H9 (cell line): ENCODE results near the gene SPINK13. TPM values are rescaled to one million over a fixed set of nuclear protein-coding genes. Genes with fewer than 3 reads are reported as not detected.
"Not testable (repeated sequence)": the region's sequence is repeated elsewhere in the genome, so short reads cannot be mapped to it uniquely, and the experiment has no call there.

Experiments
- DNase-seq: peaks from one replicate; pipeline ENCODE4 v3.0.0-alpha.2; 2017
- H2AFZ ChIP-seq: one replicate; pipeline ENCODE4 v1.6.1; 2013; ENCODE audit warnings: mild to moderate bottlenecking, low read length, control low read depth, moderate library complexity
- H2AK5ac ChIP-seq: 2 replicates; pipeline ENCODE4 v1.6.1; 2013; ENCODE audit warnings: low read length, control low read depth, mixed read lengths; ENCODE audit not compliant: insufficient read length
- H2BK120ac ChIP-seq: one replicate; pipeline ENCODE4 v1.6.1; 2013; ENCODE audit warnings: low read depth, mild to moderate bottlenecking, low read length, control low read depth, inconsistent platforms; ENCODE audit not compliant: poor library complexity, severe bottlenecking
- H2BK12ac ChIP-seq: 2 replicates; pipeline ENCODE4 v1.6.1; 2013; ENCODE audit warnings: low read length, control low read depth, mixed read lengths, low read depth; ENCODE audit not compliant: insufficient read length
- H2BK15ac ChIP-seq: 2 replicates; pipeline ENCODE4 v1.6.1; 2013; ENCODE audit warnings: low read depth, low read length, control low read depth
- H2BK20ac ChIP-seq: one replicate; pipeline ENCODE4 v1.6.1; 2013; ENCODE audit warnings: low read depth, mild to moderate bottlenecking, low read length, control low read depth, inconsistent platforms; ENCODE audit not compliant: poor library complexity, severe bottlenecking
- H2BK5ac ChIP-seq: 2 replicates; pipeline ENCODE4 v1.6.1; 2013; ENCODE audit warnings: low read length, control low read depth, mixed read lengths; ENCODE audit not compliant: insufficient read length
- H3K14ac ChIP-seq: 2 replicates; pipeline ENCODE4 v1.6.1; 2013; ENCODE audit warnings: low read length, control low read depth; ENCODE audit not compliant: insufficient read depth
- H3K18ac ChIP-seq: 2 replicates; pipeline ENCODE4 v1.6.1; 2013; ENCODE audit warnings: low read depth, mild to moderate bottlenecking, mixed read lengths, low read length, control low read depth; ENCODE audit not compliant: insufficient read length
- H3K23ac ChIP-seq: 2 replicates; pipeline ENCODE4 v1.6.1; 2013; ENCODE audit warnings: low read length, control low read depth, mixed read lengths, low read depth; ENCODE audit not compliant: insufficient read length
- H3K23me2 ChIP-seq: 2 replicates; pipeline ENCODE4 v1.6.1; 2013; ENCODE audit warnings: low read depth, mild to moderate bottlenecking, mixed read lengths, low read length, control low read depth; ENCODE audit not compliant: insufficient read length, poor library complexity, severe bottlenecking
- H3K27ac ChIP-seq: 2 replicates; pipeline ENCODE4 v1.5.1; 2013; ENCODE audit warnings: low read length, control low read depth, mixed read lengths, low read depth; ENCODE audit not compliant: insufficient read length
- H3K27me3 ChIP-seq: 2 replicates; pipeline ENCODE4 v1.6.1; 2013; ENCODE audit warnings: low read length, control low read depth, inconsistent platforms; ENCODE audit not compliant: insufficient read depth
- H3K4ac ChIP-seq: 2 replicates; pipeline ENCODE4 v1.6.1; 2013; ENCODE audit warnings: low read depth, mild to moderate bottlenecking, control low read depth, inconsistent platforms, low read length, moderate library complexity
- H3K4me1 ChIP-seq: 2 replicates; pipeline ENCODE4 v1.6.1; 2013; ENCODE audit warnings: low read length, control low read depth, inconsistent platforms; ENCODE audit not compliant: insufficient read depth
- H3K4me2 ChIP-seq: 2 replicates; pipeline ENCODE4 v1.6.1; 2013; ENCODE audit warnings: low read length, control low read depth, mixed read lengths; ENCODE audit not compliant: insufficient read length, insufficient read depth
- H3K56ac ChIP-seq: 2 replicates; pipeline ENCODE4 v1.6.1; 2013; ENCODE audit warnings: low read depth, mild to moderate bottlenecking, mixed read lengths, low read length, control low read depth; ENCODE audit not compliant: insufficient read length
- H3K79me1 ChIP-seq: 2 replicates; pipeline ENCODE4 v1.6.1; 2013; ENCODE audit warnings: low read depth, mild to moderate bottlenecking, moderate library complexity, low read length, control low read depth, inconsistent platforms; ENCODE audit not compliant: insufficient read depth, poor library complexity, severe bottlenecking
- H3K79me2 ChIP-seq: 2 replicates; pipeline ENCODE4 v1.6.1; 2013; ENCODE audit warnings: low read length, control low read depth, inconsistent platforms; ENCODE audit not compliant: insufficient read depth
- H3K9ac ChIP-seq: 2 replicates; pipeline ENCODE4 v1.6.1; 2013; ENCODE audit warnings: low read length, control low read depth, mixed read lengths; ENCODE audit not compliant: insufficient read length; ENCODE audit errors: extremely low read depth
- H3K9me3 ChIP-seq: one replicate; pipeline ENCODE4 v1.6.1; 2013; ENCODE audit warnings: low read depth, low read length, inconsistent platforms; ENCODE audit not compliant: control insufficient read depth
- H3T11ph ChIP-seq: one replicate; pipeline ENCODE4 v1.6.1; 2013; ENCODE audit warnings: mild to moderate bottlenecking, low read length, control low read depth, inconsistent platforms
- H4K20me1 ChIP-seq: one replicate; pipeline ENCODE4 v1.6.1; 2013; ENCODE audit not compliant: control insufficient read depth, insufficient read length, insufficient read depth
- H4K5ac ChIP-seq: 2 replicates; pipeline ENCODE4 v1.6.1; 2013; ENCODE audit warnings: low read depth, mild to moderate bottlenecking, mixed read lengths, low read length, control low read depth; ENCODE audit not compliant: insufficient read length
- H4K8ac ChIP-seq: replicated peaks from 2 replicates; pipeline ENCODE4 v1.6.1; 2013; ENCODE audit warnings: low read length, control low read depth, mixed read lengths, low read depth; ENCODE audit not compliant: insufficient read length
- H4K91ac ChIP-seq: 2 replicates; pipeline ENCODE4 v1.6.1; 2013; ENCODE audit warnings: low read depth, mild to moderate bottlenecking, moderate library complexity, mixed read lengths, low read length, control low read depth; ENCODE audit not compliant: insufficient read length
- H3K27ac Mint-ChIP-seq, 3 experiments: 2 replicates in 2 of 3; 3 replicates in 1 of 3; pipeline ENCODE4 v1.8.0; 2020 to 2021; ENCODE audit warnings: mixed read lengths in 3 of 3, mild to moderate bottlenecking in 1 of 3, moderate library complexity in 1 of 3
- H3K27me3 Mint-ChIP-seq: 2 replicates; pipeline ENCODE4 v1.8.0; 2021; ENCODE audit warnings: low read depth, mild to moderate bottlenecking, moderate library complexity, mixed read lengths
- H3K36me3 Mint-ChIP-seq, 3 experiments: 2 replicates in 2 of 3; 3 replicates in 1 of 3; pipeline ENCODE4 v1.8.0; 2020 to 2021; ENCODE audit warnings: low read depth in 3 of 3, mixed read lengths in 3 of 3; ENCODE audit not compliant: insufficient read depth in 1 of 3
- H3K4me1 Mint-ChIP-seq, 2 experiments: 2 replicates each; pipeline ENCODE4 v1.8.0; 2020; ENCODE audit warnings: mixed read lengths in 2 of 2
- H3K4me3 Mint-ChIP-seq, 2 experiments: 2 replicates in 1 of 2; 3 replicates in 1 of 2; pipeline ENCODE4 v1.8.0; 2020 to 2021; ENCODE audit warnings: mild to moderate bottlenecking in 2 of 2, mixed read lengths in 2 of 2, moderate library complexity in 1 of 2
- H3K9me3 Mint-ChIP-seq, 2 experiments: 2 replicates in 1 of 2; 3 replicates in 1 of 2; pipeline ENCODE4 v1.8.0; 2020; ENCODE audit warnings: mild to moderate bottlenecking in 2 of 2, mixed read lengths in 2 of 2, moderate library complexity in 1 of 2
- WGBS: extraction: QIAGEN DNeasy Blood & Tissue Kit; methylation state at CpG from one replicate; pipeline ENCODE4 v1.1.7; 2013; ENCODE audit warnings: missing lambda C conversion rate, low lambda C conversion rate, mixed read lengths; ENCODE audit not compliant: insufficient read length; ENCODE audit errors: extremely low coverage; 5-methylcytosine and 5-hydroxymethylcytosine counted together
- total RNA-seq: library from RNA; stranded (reverse); gene quantifications from 2 replicates; pipeline ENCODE4 v1.2.1, GENCODE V29; 2021
- TF ChIP-seq, protein P1 (sequence below): fragments of 200-600 bp; sonication (generic); conservative IDR thresholded peaks from 3 replicates; pipeline ENCODE4 v1.8.0; 2021; ENCODE audit warnings: antibody characterized with exemption, mild to moderate bottlenecking

The SPINK13 gene
- total RNA-seq, 1 experiment from 2014 or later = not detected

- H4K8ac ChIP-seq = no peak overlapping the region
- H3K27me3 ChIP-seq = no peaks in the 10 kb centered on the region
- peaks cover 15% of the 10 kb centered on the region for H3K27me3 Mint-ChIP-seq
- no peak overlapping the region for H3K56ac ChIP-seq
- H3K18ac ChIP-seq = no peak overlapping the region
- no peak overlapping the region for H2AK5ac ChIP-seq
- DNase-seq = no peak
- H2AFZ ChIP-seq = no peak overlapping the region
- no peak overlapping the region for H2BK120ac ChIP-seq
- H4K5ac ChIP-seq = no peak overlapping the region
- H2BK5ac ChIP-seq = no peak overlapping the region
- no peaks in the 10 kb centered on the region for H3K79me2 ChIP-seq
- no peaks in the 10 kb centered on the region for H3K79me1 ChIP-seq
- no peaks in the 10 kb centered on the region for H3K36me3 Mint-ChIP-seq
- H3K9ac ChIP-seq = no peak overlapping the region
- H3K4me1 ChIP-seq = no peaks in the 10 kb centered on the region
- H3K4me1 Mint-ChIP-seq = peaks cover 0 to 3% of the 10 kb centered on the region in 2 experiments; a peak in 3 of 4 replicates
- no peak overlapping the region for H3T11ph ChIP-seq
- H3K14ac ChIP-seq = no peak overlapping the region
- no CpG with 5 or more reads among the region's 4 CpGs for WGBS
- H2BK15ac ChIP-seq = no peak overlapping the region
- H3K9me3 ChIP-seq = no peaks in the 10 kb centered on the region
- no peak overlapping the region for H3K4me3 Mint-ChIP-seq
- H3K4me2 ChIP-seq = no peak overlapping the region
- H3K23me2 ChIP-seq = no peaks in the 10 kb centered on the region
- no peak overlapping the region for H3K27ac Mint-ChIP-seq
- no peak overlapping the region for H2BK12ac ChIP-seq
- H3K4ac ChIP-seq = no peak overlapping the region
- H3K9me3 Mint-ChIP-seq = peaks cover 2 to 3% of the 10 kb centered on the region in 2 experiments; a peak in 4 of 5 replicates
- no peak overlapping the region for H3K23ac ChIP-seq
- TF ChIP-seq, protein P1, sequence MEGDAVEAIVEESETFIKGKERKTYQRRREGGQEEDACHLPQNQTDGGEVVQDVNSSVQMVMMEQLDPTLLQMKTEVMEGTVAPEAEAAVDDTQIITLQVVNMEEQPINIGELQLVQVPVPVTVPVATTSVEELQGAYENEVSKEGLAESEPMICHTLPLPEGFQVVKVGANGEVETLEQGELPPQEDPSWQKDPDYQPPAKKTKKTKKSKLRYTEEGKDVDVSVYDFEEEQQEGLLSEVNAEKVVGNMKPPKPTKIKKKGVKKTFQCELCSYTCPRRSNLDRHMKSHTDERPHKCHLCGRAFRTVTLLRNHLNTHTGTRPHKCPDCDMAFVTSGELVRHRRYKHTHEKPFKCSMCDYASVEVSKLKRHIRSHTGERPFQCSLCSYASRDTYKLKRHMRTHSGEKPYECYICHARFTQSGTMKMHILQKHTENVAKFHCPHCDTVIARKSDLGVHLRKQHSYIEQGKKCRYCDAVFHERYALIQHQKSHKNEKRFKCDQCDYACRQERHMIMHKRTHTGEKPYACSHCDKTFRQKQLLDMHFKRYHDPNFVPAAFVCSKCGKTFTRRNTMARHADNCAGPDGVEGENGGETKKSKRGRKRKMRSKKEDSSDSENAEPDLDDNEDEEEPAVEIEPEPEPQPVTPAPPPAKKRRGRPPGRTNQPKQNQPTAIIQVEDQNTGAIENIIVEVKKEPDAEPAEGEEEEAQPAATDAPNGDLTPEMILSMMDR = no peak
- no peak overlapping the region for H4K91ac ChIP-seq
- no peak overlapping the region for H2BK20ac ChIP-seq
- no peaks in the 10 kb centered on the region for H4K20me1 ChIP-seq
- H3K27ac ChIP-seq = no peak overlapping the region
Observed at GRCh38 chr5:148314731-148315130, 46.1 kb downstream of the SPINK13 start.

GRCh38 chr5:148320011-148320963, 51.7 kb downstream of the SPINK13 start:
- H4K20me1 ChIP-seq, H3T11ph ChIP-seq, H2BK5ac ChIP-seq, H2AFZ ChIP-seq, H3K4me1 ChIP-seq, H2BK20ac ChIP-seq, H2AK5ac ChIP-seq, H3K56ac ChIP-seq, H3K9me3 ChIP-seq, H3K79me1 ChIP-seq, H3K23me2 ChIP-seq, H2BK12ac ChIP-seq, H4K8ac ChIP-seq, H3K18ac ChIP-seq, H2BK120ac ChIP-seq, H4K5ac ChIP-seq, H2BK15ac ChIP-seq, H3K23ac ChIP-seq, H3K27me3 ChIP-seq, H3K9me3 Mint-ChIP-seq, H3K36me3 Mint-ChIP-seq, H3K4me1 Mint-ChIP-seq, H3K27ac ChIP-seq, H3K4ac ChIP-seq, H4K91ac ChIP-seq, H3K79me2 ChIP-seq: not testable (repeated sequence)
- Histone ChIP-seq H3K4me2 (peak overlapping the region; percentile 73), H3K9ac (peak overlapping the region; percentile 59), H3K14ac (peak overlapping the region; percentile 82; the same call in 1 of the 2 replicates)
- peak; percentile 49 for DNase-seq
- Mint-ChIP-seq H3K4me3 (peak overlapping the region; percentile 83 to 93), H3K27me3 (peaks cover 47% of the 10 kb centered on the region), H3K27ac (peak overlapping the region in 2 of 3 experiments; percentile 44 to 92; a peak in 1 of 7 replicates)
- no CpG with 5 or more reads among the region's 42 CpGs for WGBS
